Measurements from ENCODE around the gene SCP2D1. TPM values are rescaled to one million over a fixed set of nuclear protein-coding genes. Genes with fewer than 3 reads are reported as not detected.

Gene SCP2D1
- polyA plus RNA-seq, 3 donors, result not detected

GRCh38 chr20:18835466-18836256 is 22.1 kb downstream of the SCP2D1 start:
- H3K27me3 ChIP-seq (ENCODE audit: control insufficient read depth in 2 of 2, insufficient read depth in 2 of 2, low read length in 2 of 2), result no peaks in the 10 kb centered on the region
- no peak overlapping the region for H3K27ac Mint-ChIP-seq
- H3K9me3 Mint-ChIP-seq, result peaks cover 0 to 11% (median 0%) of the 10 kb centered on the region in 7 donors
- TF ChIP-seq CTCF (IDR thresholded peaks at IDR 0.05), result no peak
- intact Hi-C loops (cut with micrococcal nuclease), result no loop called here
- no peak for DNase-seq
- no peak overlapping the region for H3K4me3 ChIP-seq (replicated peaks in 1 of 3; ENCODE audit: low read depth in 2 of 3, low read length in 3 of 3)
- no peaks in the 10 kb centered on the region for H3K36me3 ChIP-seq (replicated peaks in 1 of 2; ENCODE audit: control insufficient read depth in 1 of 2, insufficient read depth in 2 of 2, low read length in 2 of 2)
- no peak overlapping the region for H3K4me3 Mint-ChIP-seq
- H3K9me3 ChIP-seq (replicated peaks in 1 of 2; ENCODE audit: control insufficient read depth in 1 of 2, insufficient read depth in 1 of 2, low read length in 2 of 2), result no peaks in the 10 kb centered on the region
- H3K4me1 ChIP-seq (ENCODE audit: control insufficient read depth in 1 of 2, insufficient read depth in 2 of 2, low read length in 2 of 2), result no peaks in the 10 kb centered on the region
- H3K9ac ChIP-seq (ENCODE audit: insufficient read depth, low read length, poor library complexity, severe bottlenecking), result no peak overlapping the region
- H3K79me2 ChIP-seq (ENCODE audit: insufficient read depth, low read length), result no peaks in the 10 kb centered on the region
- WGBS (ENCODE audit: insufficient coverage), result no CpG with 5 or more reads among the region's 3 CpGs
- no peak overlapping the region for H3K4me2 ChIP-seq (replicated peaks; ENCODE audit: extremely low read depth, low read length, poor library complexity, severe bottlenecking)
- H3K36me3 Mint-ChIP-seq, result no peaks in the 10 kb centered on the region
- H3K4me1 Mint-ChIP-seq, result peaks cover 7% of the 10 kb centered on the region
- H3K27ac ChIP-seq (ENCODE audit: low read depth in 1 of 2, low read length in 2 of 2), result no peak overlapping the region
- no peaks in the 10 kb centered on the region for H4K20me1 ChIP-seq (ENCODE audit: insufficient read depth, low read length)
- H2AFZ ChIP-seq (ENCODE audit: insufficient read depth, low read depth, low read length, poor library complexity, severe bottlenecking), result no peak overlapping the region
- H3K27me3 Mint-ChIP-seq (ENCODE audit: low read depth in 3 of 3), result peaks cover 0 to 8% (median 4%) of the 10 kb centered on the region in 3 donors

- Mint-ChIP-seq H3K27ac (no peak overlapping the region), H3K9me3 (peaks cover 0 to 11% (median 0%) of the 10 kb centered on the region in 7 donors), H3K36me3 (no peaks in the 10 kb centered on the region), H3K4me1 (no peaks in the 10 kb centered on the region), H3K4me3 (no peak overlapping the region), H3K27me3 (ENCODE audit: low read depth in 3 of 3) (peaks cover 3 to 8% (median 5%) of the 10 kb centered on the region in 3 donors)
- Histone ChIP-seq H3K9me3 (replicated peaks in 1 of 2; ENCODE audit: control insufficient read depth in 1 of 2, insufficient read depth in 1 of 2, low read length in 2 of 2) (no peaks in the 10 kb centered on the region), H2AFZ (ENCODE audit: insufficient read depth, low read depth, low read length, poor library complexity, severe bottlenecking) (no peak overlapping the region), H3K9ac (ENCODE audit: insufficient read depth, low read length, poor library complexity, severe bottlenecking) (no peak overlapping the region), H3K4me2 (replicated peaks; ENCODE audit: extremely low read depth, low read length, poor library complexity, severe bottlenecking) (no peak overlapping the region), H3K4me1 (ENCODE audit: control insufficient read depth in 1 of 2, insufficient read depth in 2 of 2, low read length in 2 of 2) (no peaks in the 10 kb centered on the region), H3K79me2 (ENCODE audit: insufficient read depth, low read length) (no peaks in the 10 kb centered on the region), H3K27me3 (ENCODE audit: control insufficient read depth in 2 of 2, insufficient read depth in 2 of 2, low read length in 2 of 2) (no peaks in the 10 kb centered on the region), H3K27ac (ENCODE audit: low read depth in 1 of 2, low read length in 2 of 2) (no peak overlapping the region), H4K20me1 (ENCODE audit: insufficient read depth, low read length) (no peaks in the 10 kb centered on the region), H3K4me3 (replicated peaks in 1 of 3; ENCODE audit: low read depth in 2 of 3, low read length in 3 of 3) (no peak overlapping the region), H3K36me3 (replicated peaks in 1 of 2; ENCODE audit: control insufficient read depth in 1 of 2, insufficient read depth in 2 of 2, low read length in 2 of 2) (no peaks in the 10 kb centered on the region)
- DNase-seq, result no peak
- intact Hi-C loops (cut with micrococcal nuclease), result no loop called here
- WGBS (ENCODE audit: insufficient coverage), result 86% methylated on average over 2 of the region's 3 CpGs
- TF ChIP-seq CTCF (IDR thresholded peaks at IDR 0.05), result no peak
These were observed 24.1 kb downstream of the SCP2D1 start for GRCh38 chr20:18837718-18838117.

Data from CD14-positive monocyte (primary cell).